Kidney tubule cell (primary cell): ENCODE results near the gene WDPCP.
"Not testable (repeated sequence)": the region's sequence is repeated elsewhere in the genome, so short reads cannot be mapped to it uniquely, and the experiment has no call there.

ENCODE experiments used
- DNase-seq: peaks from one replicate; pipeline ENCODE4 v3.0.0-alpha.2; 2018; ENCODE audit warnings: low spot score

The WDPCP gene

GRCh38 chr2:63588385-63589147 is at the start of gene WDPCP, which contains the start of gene MDH1:
Gene WDPCP, minus strand, starts transcription at chr2:63588477. Its CDS starts 206 bp downstream, at chr2:63588271.
Gene MDH1, plus strand, starts transcription at chr2:63588963. Its CDS starts 81 bp downstream, at chr2:63589044.
- peak; percentile 100 for DNase-seq

DNA sequence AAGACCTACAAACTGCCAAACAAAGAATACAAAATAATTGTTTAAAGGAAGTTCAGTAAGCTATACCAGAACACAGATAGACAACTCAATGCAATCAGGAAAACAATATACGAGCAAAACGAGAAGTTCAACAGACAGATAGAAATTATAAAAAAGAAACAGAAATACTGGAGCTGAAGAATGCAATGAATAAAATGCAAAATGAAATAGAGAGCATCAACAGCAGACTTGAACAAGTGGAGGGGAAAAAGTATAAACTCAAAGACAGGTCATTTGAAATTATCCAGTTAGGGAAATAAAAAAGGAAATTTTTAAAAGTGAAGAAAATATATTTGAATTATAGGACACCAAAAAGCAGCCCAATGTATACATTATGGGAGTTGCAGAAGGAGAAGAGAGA is 44.1 kb upstream of the WDPCP start:
- DNase-seq, result no peak

GRCh38 chr2:63631501-63631900 is 43.2 kb upstream of the WDPCP start:
- DNase-seq, result no peak

- DNase-seq, result no peak
Observed at GRCh38 chr2:63628403-63628942, 40.2 kb upstream of the WDPCP start.

GRCh38 chr2:63627866-63628265 is 39.6 kb upstream of the WDPCP start:
- no peak for DNase-seq

DNA sequence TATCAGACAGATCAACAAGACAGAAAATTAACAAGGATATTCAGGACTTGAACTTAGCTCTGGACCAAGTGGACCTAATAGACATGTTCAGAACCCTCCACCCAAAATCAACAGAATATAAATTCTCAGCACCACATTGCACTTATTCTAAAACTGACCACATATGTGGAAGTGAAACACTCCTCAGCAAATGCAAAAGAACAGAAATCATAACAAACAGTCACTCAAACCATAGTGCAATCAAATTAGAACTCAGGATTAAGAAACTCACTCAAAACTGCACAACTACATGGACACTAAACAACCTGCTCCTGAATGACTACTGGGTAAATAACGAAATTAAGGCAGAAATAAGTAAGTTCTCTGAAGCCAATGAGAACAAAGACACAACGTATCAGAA is 35.5 kb upstream of the WDPCP start:
- not testable (repeated sequence) for DNase-seq

GRCh38 chr2:63622751-63623150 is 34.5 kb upstream of the WDPCP start:
- no peak for DNase-seq

DNA sequence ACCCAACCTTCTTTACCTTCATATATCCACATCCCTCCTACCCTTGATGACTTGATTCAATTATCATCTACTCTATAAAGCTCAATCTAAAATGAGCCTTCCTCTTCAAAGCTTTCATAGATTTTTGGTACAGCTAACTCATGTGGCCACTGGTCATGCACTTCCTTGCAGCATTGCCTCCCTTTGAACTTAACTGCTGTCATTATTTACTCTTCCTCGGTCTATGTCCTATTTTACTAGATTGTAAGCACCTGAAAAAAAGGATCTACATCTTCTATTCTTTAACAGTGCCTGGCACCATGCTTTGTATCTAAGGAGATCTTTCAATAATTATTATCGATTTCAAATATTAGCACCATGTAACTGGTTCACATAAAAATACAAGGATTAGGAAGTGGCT is 31.1 kb upstream of the WDPCP start:
- no peak for DNase-seq

DNA sequence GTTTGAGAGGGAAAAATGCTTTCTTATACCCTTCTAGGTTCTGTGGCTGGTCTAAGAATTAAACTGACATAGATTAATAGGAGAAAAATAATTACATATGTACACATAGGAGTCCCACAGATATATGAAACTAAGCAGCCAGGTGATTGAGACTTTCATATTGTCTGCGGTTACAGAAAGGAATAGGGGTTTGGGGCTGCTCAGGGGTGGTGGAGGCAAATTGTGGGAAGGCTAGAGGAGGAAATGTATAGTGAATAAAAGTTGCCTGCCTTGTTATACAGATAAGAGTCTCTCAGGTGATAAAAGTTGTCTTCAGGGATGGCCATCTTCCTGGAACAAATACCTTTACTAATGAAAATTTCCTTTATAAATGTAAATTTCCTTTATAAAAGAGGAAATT is 29.1 kb upstream of the WDPCP start:
- DNase-seq, result no peak

DNA sequence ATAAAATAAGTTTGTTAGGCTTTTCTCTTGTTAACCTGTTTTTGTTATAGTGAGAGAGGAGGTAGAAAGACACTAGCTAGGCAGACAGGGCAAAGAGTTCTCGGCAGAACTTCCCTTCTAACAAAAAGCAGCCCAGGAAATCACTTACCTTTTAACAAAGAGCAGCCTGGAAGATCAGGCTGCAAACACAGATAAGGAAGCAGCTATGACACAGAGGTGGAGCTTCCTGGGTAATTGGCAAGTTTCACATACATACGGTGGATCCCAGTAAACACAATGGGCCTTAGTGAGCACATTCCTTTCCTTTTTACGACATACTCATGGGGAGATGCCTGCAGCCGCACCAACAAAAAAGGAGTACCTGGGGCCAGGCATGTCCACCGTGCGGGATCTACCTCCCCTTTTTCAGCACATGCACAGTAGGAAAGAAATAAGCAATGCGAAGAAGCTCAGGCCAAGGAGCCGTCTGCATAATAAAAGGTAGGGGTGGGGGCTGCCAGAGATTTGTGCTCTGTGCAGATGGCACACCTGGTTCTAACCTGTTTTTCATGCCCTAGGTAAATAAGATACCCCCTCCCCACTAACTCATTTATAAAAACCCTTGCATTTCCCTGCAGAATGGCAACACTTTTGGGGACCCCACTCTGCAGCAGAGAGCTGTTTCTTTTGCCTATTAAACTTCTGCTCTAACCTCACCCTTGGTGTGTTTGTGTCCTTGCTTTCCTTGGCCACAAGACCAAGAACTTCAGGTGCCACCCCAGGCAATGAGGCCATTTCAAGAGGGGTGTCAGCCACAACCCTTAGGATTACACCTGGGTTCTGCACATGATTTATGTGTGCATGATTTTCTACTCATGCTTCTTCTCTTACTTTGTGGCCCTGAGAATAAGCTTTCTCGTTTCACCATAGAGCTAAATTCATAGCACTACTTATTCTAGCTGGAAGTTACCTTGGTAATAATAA is 27.0 kb upstream of the WDPCP start:
- DNase-seq, result peak; percentile 83

DNA sequence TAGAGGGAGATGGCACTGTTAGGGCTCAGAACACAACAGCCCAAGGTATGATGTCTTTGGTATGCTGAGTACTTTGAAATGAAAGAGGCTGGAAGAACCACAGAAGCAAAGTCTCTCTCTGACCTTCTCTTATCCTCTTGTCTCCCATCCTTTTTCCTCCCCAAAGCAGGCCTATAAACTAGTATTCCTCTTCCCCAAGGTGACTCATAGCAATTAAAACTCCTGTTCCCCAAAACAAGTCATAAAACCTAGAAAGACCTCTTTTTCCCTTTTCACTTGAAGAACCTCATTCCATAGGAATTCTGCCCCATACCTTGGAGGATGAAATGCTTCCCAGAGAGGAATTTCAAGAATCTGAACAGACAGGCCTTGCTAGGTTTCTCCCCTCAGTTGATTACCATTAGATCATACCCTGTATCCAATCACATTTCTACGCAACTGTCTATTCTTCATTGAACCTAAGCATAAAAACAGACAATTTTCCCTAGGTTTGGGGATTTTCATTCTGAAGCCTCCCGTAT is 26.2 kb upstream of the WDPCP start:
- DNase-seq, result peak; percentile 93

DNA sequence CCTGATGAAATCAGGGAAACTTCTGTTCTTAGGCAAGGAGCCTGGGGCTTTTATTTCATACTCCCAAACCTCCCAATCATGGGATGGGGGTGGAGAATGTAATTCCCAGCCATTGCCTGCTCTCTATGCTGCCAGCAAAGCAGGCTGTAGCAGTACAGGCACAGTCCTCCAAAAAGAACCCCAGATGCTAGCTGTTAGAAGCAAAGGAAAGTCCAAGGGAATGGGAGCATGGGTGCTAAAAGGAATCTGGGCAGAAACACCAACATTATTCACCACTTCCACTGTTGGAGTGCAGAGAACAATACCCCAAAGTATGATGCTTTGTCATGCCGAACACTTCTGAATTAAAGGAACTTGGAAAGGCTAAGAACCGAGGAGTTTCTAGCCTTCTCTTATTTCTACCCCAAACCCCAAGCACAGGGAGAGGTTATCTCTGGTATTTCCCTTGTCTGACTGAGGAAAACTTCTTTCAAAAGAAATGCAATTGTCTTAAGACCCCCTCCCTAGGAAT is 25.2 kb upstream of the WDPCP start:
- DNase-seq, result no peak

DNA sequence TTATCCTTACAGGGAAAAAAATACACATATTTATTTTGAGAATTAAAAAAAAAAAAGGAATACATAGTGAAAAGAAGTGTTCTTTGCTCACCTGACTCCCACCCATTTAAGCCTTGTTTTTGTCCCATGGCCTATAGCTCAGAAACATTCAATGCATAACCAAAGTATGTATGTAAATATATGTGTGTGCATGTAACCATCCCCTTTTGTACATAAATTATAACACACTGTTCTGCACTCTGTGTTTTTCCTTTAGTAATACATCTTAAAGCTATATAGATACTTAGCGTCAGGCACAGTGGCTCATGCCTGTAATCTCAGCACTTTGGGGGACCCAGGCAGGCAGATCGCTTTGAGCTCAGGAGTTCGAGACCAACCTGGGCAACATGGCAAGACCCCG is 22.2 kb upstream of the WDPCP start:
- no peak for DNase-seq

- not testable (repeated sequence) for DNase-seq
Observed at GRCh38 chr2:63608865-63609264, 20.6 kb upstream of the WDPCP start.

- no peak for DNase-seq
Observed at GRCh38 chr2:63604666-63605065, 16.4 kb upstream of the WDPCP start.

DNA sequence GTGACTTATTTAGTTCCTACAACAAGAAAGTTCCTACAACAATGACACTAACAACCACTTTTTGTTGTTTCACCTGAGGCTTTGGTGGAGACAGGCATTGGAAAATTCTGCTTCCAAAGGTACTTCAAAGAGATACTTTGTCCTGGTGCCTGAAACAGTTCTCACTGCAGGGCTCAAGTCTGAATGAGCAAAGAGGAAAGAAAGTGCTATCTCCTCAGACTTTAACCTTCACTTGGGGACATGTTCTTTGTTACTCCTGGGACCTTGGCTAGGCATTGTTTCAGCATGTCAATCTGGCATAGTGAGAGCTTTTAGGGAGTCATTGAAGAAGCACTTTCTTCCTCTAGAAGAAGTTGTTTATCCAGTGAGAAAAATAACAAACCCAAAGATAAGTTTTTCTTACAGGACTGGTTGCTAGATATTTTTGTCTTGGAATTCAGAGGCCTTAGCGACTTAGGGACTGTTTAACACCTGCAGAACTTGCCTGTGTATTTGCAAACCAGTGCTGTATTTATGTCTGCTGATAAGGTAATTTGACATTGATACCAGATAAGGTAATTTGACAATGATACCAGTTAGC is 12.7 kb upstream of the WDPCP start:
- DNase-seq, result no peak

- DNase-seq, result peak; percentile 58
Observed at GRCh38 chr2:63598981-63599380, 10.7 kb upstream of the WDPCP start.

DNA sequence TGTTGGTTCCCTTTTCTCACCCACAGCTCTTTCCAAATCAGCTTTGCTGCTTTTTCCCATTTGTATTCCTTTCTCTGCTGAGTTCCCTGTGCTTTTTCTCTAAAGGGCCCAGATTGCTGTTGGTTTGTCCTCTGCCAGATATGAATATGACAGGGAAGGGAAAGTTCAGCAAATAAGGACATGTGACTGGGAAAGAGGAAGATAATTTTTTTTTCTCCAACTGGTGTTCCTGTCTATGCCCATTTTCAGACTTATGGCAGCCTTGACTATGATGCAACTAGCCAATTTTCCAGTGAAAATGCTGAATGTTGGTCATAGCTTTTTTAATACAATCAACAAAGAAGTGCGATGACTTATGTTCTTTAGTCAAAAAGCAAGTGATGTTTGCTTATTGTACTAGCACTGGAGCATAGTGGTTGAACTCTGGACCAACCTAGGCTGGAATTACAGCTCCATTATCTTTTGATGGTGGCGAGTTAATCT is 8.2 kb upstream of the WDPCP start:
- DNase-seq, result no peak

- peak; percentile 18 for DNase-seq
Observed at GRCh38 chr2:63594660-63595059, 6.4 kb upstream of the WDPCP start.

DNA sequence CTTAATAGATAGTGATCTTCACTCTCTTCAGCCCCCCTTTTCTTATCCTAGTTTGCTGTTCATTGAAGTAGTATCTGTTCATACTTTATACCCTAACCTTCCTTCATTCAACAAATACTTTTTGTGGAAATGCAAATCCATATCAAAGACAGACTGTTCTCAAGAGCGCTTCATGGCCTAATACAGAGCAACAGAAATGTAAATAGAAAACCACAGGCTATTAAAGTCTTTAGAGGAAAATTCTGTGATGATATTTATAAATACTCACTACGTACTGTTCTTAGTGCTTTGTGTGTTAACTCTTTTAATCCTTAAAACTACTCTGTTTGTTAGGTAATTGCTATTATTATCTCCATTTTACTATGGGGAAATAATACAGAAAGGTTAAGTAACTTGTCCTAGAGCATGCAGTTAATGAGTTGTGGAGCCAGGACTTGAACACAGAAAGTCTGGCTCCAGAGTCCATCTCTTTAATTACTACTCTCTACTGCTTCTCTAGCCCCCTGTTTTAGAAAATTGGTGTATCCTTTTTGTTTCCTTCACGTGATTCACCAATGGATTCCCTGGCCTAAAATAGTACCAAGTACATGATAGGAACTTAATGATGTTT is 3.4 kb upstream of the WDPCP start:
- no peak for DNase-seq
